CD8-positive, alpha-beta memory T cell (primary cell): ENCODE measurements around the gene ZSCAN16. TPM values are rescaled to one million over a fixed set of nuclear protein-coding genes. Genes with fewer than 3 reads are reported as not detected.
A peak's percentile ranks its signal among the peaks of the same experiment; 100 is the strongest.

Experiments used
- CTCF ChIA-PET: fragments of 350-600 bp; sonication (Branson Sonifier 250); formaldehyde crosslinking; loops from one replicate; lab custom pipeline; 2021; ENCODE audit warnings: antibody characterized with exemption; lab: Charles Lee
- POLR2A ChIA-PET: fragments of 350-600 bp; sonication (Branson Sonifier 250); formaldehyde crosslinking; loops from one replicate; lab custom pipeline; 2021; ENCODE audit warnings: antibody characterized with exemption; lab: Charles Lee
- DNase-seq, 5 donors: peaks; one replicate each; pipeline versions ENCODE4 v3.0.0 to v3.0.0-alpha.2; 2020 to 2022; ENCODE audit warnings: mixed read lengths in 1 of 5
- H3K27ac ChIP-seq: one replicate; pipeline ENCODE4 v1.7.0; 2013; ENCODE audit warnings: low read depth, mild to moderate bottlenecking, low read length, moderate library complexity
- H3K27me3 ChIP-seq: 2 replicates; pipeline ENCODE4 v1.7.0; 2013; ENCODE audit warnings: low read length, mild to moderate bottlenecking; ENCODE audit not compliant: insufficient read depth, poor library complexity, severe bottlenecking
- H3K36me3 ChIP-seq: 2 replicates; pipeline ENCODE4 v1.7.0; 2013; ENCODE audit warnings: mild to moderate bottlenecking, low read length, moderate library complexity; ENCODE audit not compliant: insufficient read depth
- H3K4me1 ChIP-seq: 2 replicates; pipeline ENCODE4 v1.7.0; 2013; ENCODE audit warnings: mild to moderate bottlenecking, low read length, moderate library complexity; ENCODE audit not compliant: insufficient read depth
- H3K4me3 ChIP-seq: 2 replicates; pipeline ENCODE4 v1.7.0; 2013; ENCODE audit warnings: mild to moderate bottlenecking, low read length
- H3K9me3 ChIP-seq: 2 replicates; pipeline ENCODE4 v1.7.0; 2013; ENCODE audit warnings: mild to moderate bottlenecking, low read length
- H3K27ac Mint-ChIP-seq, 8 donors: one replicate each; pipeline ENCODE4 v1.8.0; 2020 to 2021; ENCODE audit warnings: mixed read lengths in 8 of 8, mild to moderate bottlenecking in 6 of 8, inconsistent platforms in 3 of 8, moderate library complexity in 3 of 8
- H3K27me3 Mint-ChIP-seq, 2 donors: one replicate each; pipeline ENCODE4 v1.8.0; 2020 to 2021; ENCODE audit warnings: mixed read lengths in 2 of 2, mild to moderate bottlenecking in 1 of 2, moderate library complexity in 1 of 2
- H3K36me3 Mint-ChIP-seq, 3 donors: one replicate each; pipeline ENCODE4 v1.8.0; 2020 to 2021; ENCODE audit warnings: mixed read lengths in 3 of 3, inconsistent platforms in 1 of 3, mild to moderate bottlenecking in 1 of 3
- H3K4me1 Mint-ChIP-seq, 3 donors: one replicate each; pipeline ENCODE4 v1.8.0; 2020 to 2021; ENCODE audit warnings: mixed read lengths in 3 of 3, inconsistent platforms in 1 of 3, mild to moderate bottlenecking in 1 of 3
- H3K4me3 Mint-ChIP-seq, 7 donors: one replicate each; pipeline ENCODE4 v1.8.0; 2020 to 2021; ENCODE audit warnings: mixed read lengths in 7 of 7, mild to moderate bottlenecking in 6 of 7, moderate library complexity in 4 of 7, inconsistent platforms in 2 of 7
- H3K9me3 Mint-ChIP-seq, 5 donors: one replicate each; pipeline ENCODE4 v1.8.0; 2020 to 2022; ENCODE audit warnings: mixed read lengths in 5 of 5, mild to moderate bottlenecking in 3 of 5, moderate library complexity in 2 of 5, inconsistent platforms in 1 of 5
- polyA plus RNA-seq: library from polyadenylated mRNA; unstranded; fragments of 300-500 nt; fragmentation: Illumina TruSeq; gene quantifications from one replicate; pipeline ENCODE4 v1.2.3, GENCODE V29; 2021
- total RNA-seq, 2 experiments: library from RNA; stranded (reverse); gene quantifications; one replicate each; pipeline ENCODE4 v1.2.3, GENCODE V29; 2021

The ZSCAN16 gene
- total and polyA plus RNA-seq, 3 experiments from 2014 or later: 5.3 to 11.5 (median 5.8) TPM

DNA sequence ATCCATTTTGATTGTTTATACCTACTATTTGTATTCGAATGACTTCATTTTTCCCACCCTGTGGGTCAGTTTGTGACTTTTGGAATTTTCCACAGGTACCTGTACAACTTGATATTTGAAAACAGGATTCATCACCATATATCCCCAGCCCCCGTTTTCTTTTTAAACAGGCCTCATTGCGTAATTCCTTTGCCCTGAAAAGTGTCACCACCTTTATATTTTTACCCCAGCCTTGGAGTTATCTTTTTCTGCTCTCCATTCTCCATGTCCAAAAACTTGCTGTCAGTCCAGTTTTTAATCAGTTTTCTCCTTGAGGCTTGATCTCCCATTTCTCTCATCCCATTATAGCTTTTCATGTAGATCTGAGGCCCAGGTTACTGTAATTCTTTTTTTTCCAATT, 33.9 kb downstream of the ZSCAN16 start:
- H3K4me1 ChIP-seq: peaks cover 12% of the 10 kb centered on the region
- CTCF ChIA-PET: no interaction called here
- Mint-ChIP-seq H3K4me3 (no peak overlapping the region), H3K27ac (peak overlapping the region in 1 of 8 donors; percentile 11), H3K9me3 (peaks cover 0 to 3% (median 0%) of the 10 kb centered on the region in 5 donors), H3K4me1 (peaks cover 12 to 15% (median 15%) of the 10 kb centered on the region in 3 donors), H3K36me3 (peaks cover 36 to 56% (median 37%) of the 10 kb centered on the region in 3 donors), H3K27me3 (peaks cover 0 to 1% of the 10 kb centered on the region in 2 donors)
- no peak overlapping the region for H3K4me3 ChIP-seq
- POLR2A ChIA-PET: no interaction called here
- H3K27ac ChIP-seq: no peak overlapping the region
- H3K27me3 ChIP-seq: no peaks in the 10 kb centered on the region
- H3K9me3 ChIP-seq: no peaks in the 10 kb centered on the region
- H3K36me3 ChIP-seq: peaks cover 7% of the 10 kb centered on the region
- DNase-seq: no peak

GRCh38 chr6:28159029-28159607, 34.7 kb downstream of the ZSCAN16 start:
- peaks cover 12 to 15% (median 15%) of the 10 kb centered on the region in 3 donors for H3K4me1 Mint-ChIP-seq
- H3K27ac Mint-ChIP-seq: no peak overlapping the region
- no peaks in the 10 kb centered on the region for H3K9me3 ChIP-seq
- ChIA-PET POLR2A (no interaction called here), CTCF (no interaction called here)
- peaks cover 0 to 4% of the 10 kb centered on the region in 2 donors for H3K27me3 Mint-ChIP-seq
- H3K4me1 ChIP-seq: peaks cover 12% of the 10 kb centered on the region
- no peak for DNase-seq
- no peak overlapping the region for H3K4me3 ChIP-seq
- no peaks in the 10 kb centered on the region for H3K27me3 ChIP-seq
- no peak overlapping the region for H3K4me3 Mint-ChIP-seq
- peaks cover 31 to 48% (median 32%) of the 10 kb centered on the region in 3 donors for H3K36me3 Mint-ChIP-seq
- H3K9me3 Mint-ChIP-seq: peaks cover 0 to 3% (median 0%) of the 10 kb centered on the region in 5 donors
- H3K27ac ChIP-seq: no peak overlapping the region
- no peaks in the 10 kb centered on the region for H3K36me3 ChIP-seq

- DNase-seq: no peak
- H3K27ac ChIP-seq: no peak overlapping the region
- H3K4me3 ChIP-seq: no peak overlapping the region
- Mint-ChIP-seq H3K4me1 (peaks cover 12 to 15% (median 15%) of the 10 kb centered on the region in 3 donors), H3K27ac (no peak overlapping the region), H3K4me3 (peak overlapping the region in 1 of 7 donors; percentile 10), H3K9me3 (peaks cover 0 to 3% (median 0%) of the 10 kb centered on the region in 5 donors), H3K36me3 (peaks cover 24 to 36% (median 25%) of the 10 kb centered on the region in 3 donors), H3K27me3 (peaks cover 0 to 6% of the 10 kb centered on the region in 2 donors)
- CTCF ChIA-PET: no interaction called here
- no peaks in the 10 kb centered on the region for H3K27me3 ChIP-seq
- H3K9me3 ChIP-seq: no peaks in the 10 kb centered on the region
- H3K4me1 ChIP-seq: peaks cover 12% of the 10 kb centered on the region
- POLR2A ChIA-PET: no interaction called here
- H3K36me3 ChIP-seq: no peaks in the 10 kb centered on the region
These were observed 35.8 kb downstream of the ZSCAN16 start for GRCh38 chr6:28160233-28160632.

GRCh38 chr6:28161410-28162079, 37.1 kb downstream of the ZSCAN16 start:
- H3K4me1 Mint-ChIP-seq: peaks cover 12 to 15% (median 15%) of the 10 kb centered on the region in 3 donors
- Histone ChIP-seq H3K27me3 (no peaks in the 10 kb centered on the region), H3K27ac (peak overlapping the region; percentile 14), H3K4me3 (peak overlapping the region; percentile 74), H3K36me3 (no peaks in the 10 kb centered on the region), H3K4me1 (peaks cover 12% of the 10 kb centered on the region), H3K9me3 (no peaks in the 10 kb centered on the region)
- peaks cover 0 to 8% of the 10 kb centered on the region in 2 donors for H3K27me3 Mint-ChIP-seq
- ChIA-PET CTCF (interaction anchor here (1.2 to 1.4 kb wide), 2 partner anchors 57 to 194 kb away, joined by 3 to 4 read pairs; no protein-coding TSS in a partner anchor), POLR2A (interaction anchor here (0.5 kb wide), 1 partner anchor 63 kb away, joined by 5 read pairs; no protein-coding TSS in a partner anchor)
- peaks cover 20 to 29% (median 23%) of the 10 kb centered on the region in 3 donors for H3K36me3 Mint-ChIP-seq
- H3K4me3 Mint-ChIP-seq: peak overlapping the region; percentile 35 to 87 (median 75)
- peaks cover 0 to 3% (median 0%) of the 10 kb centered on the region in 5 donors for H3K9me3 Mint-ChIP-seq
- peak overlapping the region in 2 of 8 donors; percentile 46 to 48 for H3K27ac Mint-ChIP-seq
- peak; percentile 58 to 80 (median 74) for DNase-seq

DNA sequence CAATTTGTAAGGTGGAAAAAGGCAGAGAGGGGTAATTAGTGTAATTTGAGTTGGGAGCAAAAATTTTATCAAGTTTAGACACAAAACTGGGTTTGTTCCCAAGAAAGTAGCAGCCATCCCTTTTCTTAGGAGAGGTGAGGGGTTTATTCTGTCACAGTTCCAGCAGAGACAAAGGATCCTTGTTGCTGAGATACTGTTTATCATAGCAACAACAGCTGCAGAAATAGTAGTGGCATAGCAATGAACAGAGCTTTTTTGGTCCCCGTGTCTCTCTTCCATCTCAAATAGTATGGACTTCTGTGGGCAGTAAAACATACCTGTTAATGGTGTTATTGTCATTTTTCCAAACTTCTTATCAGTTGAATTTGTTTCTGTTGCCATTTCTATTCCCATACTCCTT, 41.2 kb downstream of the ZSCAN16 start:
- peaks cover 12% of the 10 kb centered on the region for H3K4me1 ChIP-seq
- H3K4me3 ChIP-seq: no peak overlapping the region
- Mint-ChIP-seq H3K27me3 (peaks cover 1 to 11% of the 10 kb centered on the region in 2 donors), H3K9me3 (peaks cover 0 to 3% (median 0%) of the 10 kb centered on the region in 5 donors), H3K27ac (no peak overlapping the region), H3K4me1 (peaks cover 12 to 15% (median 15%) of the 10 kb centered on the region in 3 donors), H3K36me3 (peaks cover 0 to 9% (median 4%) of the 10 kb centered on the region in 3 donors), H3K4me3 (no peak overlapping the region)
- ChIA-PET CTCF (interaction anchor here (1.1 kb wide), 1 partner anchor 10 kb away, joined by 3 read pairs; no protein-coding TSS in a partner anchor), POLR2A (no interaction called here)
- H3K27me3 ChIP-seq: no peaks in the 10 kb centered on the region
- H3K27ac ChIP-seq: no peak overlapping the region
- no peaks in the 10 kb centered on the region for H3K9me3 ChIP-seq
- DNase-seq: no peak
- no peaks in the 10 kb centered on the region for H3K36me3 ChIP-seq

- H3K4me3 Mint-ChIP-seq: no peak overlapping the region
- Histone ChIP-seq H3K9me3 (no peaks in the 10 kb centered on the region), H3K27ac (no peak overlapping the region), H3K4me1 (peaks cover 1% of the 10 kb centered on the region), H3K27me3 (no peaks in the 10 kb centered on the region), H3K4me3 (no peak overlapping the region), H3K36me3 (no peaks in the 10 kb centered on the region)
- DNase-seq: no peak
- H3K27me3 Mint-ChIP-seq: peaks cover 1 to 11% of the 10 kb centered on the region in 2 donors
- POLR2A ChIA-PET: no interaction called here
- CTCF ChIA-PET: no interaction called here
- H3K4me1 Mint-ChIP-seq: peaks cover 3 to 5% (median 4%) of the 10 kb centered on the region in 3 donors
- H3K27ac Mint-ChIP-seq: no peak overlapping the region
- H3K9me3 Mint-ChIP-seq: peaks cover 0 to 1% (median 0%) of the 10 kb centered on the region in 5 donors
- peaks cover 0 to 19% (median 6%) of the 10 kb centered on the region in 3 donors for H3K36me3 Mint-ChIP-seq
These were observed 42.7 kb downstream of the ZSCAN16 start for GRCh38 chr6:28167068-28167467.

GRCh38 chr6:28167926-28168325, 43.5 kb downstream of the ZSCAN16 start:
- Mint-ChIP-seq H3K27ac (no peak overlapping the region), H3K9me3 (no peaks in the 10 kb centered on the region), H3K27me3 (peaks cover 1 to 11% of the 10 kb centered on the region in 2 donors), H3K4me3 (no peak overlapping the region), H3K4me1 (no peaks in the 10 kb centered on the region), H3K36me3 (peaks cover 0 to 19% (median 3%) of the 10 kb centered on the region in 3 donors)
- no peak for DNase-seq
- Histone ChIP-seq H3K27ac (no peak overlapping the region), H3K4me1 (no peaks in the 10 kb centered on the region), H3K4me3 (no peak overlapping the region), H3K9me3 (no peaks in the 10 kb centered on the region), H3K27me3 (no peaks in the 10 kb centered on the region), H3K36me3 (no peaks in the 10 kb centered on the region)
- POLR2A ChIA-PET: no interaction called here
- CTCF ChIA-PET: no interaction called here

DNA sequence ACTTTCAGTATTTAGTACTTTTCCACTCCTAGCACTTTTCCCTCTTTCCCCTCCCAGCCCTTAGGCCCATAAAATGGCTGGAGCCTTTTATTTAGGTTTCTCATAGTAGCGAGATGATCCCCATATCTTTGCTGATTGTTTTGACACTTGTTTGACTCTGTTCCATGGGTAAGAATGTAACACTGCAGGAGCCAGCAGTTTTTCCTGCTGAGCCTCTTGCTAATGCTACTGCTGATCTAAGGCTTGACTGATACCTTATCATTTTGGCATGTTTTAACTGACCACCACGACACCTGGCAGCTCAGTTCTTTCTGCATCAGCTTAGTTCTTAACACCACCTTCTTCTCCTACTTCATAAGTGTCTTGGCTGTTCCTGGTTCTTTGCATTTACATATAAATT, 46.9 kb downstream of the ZSCAN16 start:
- Histone ChIP-seq H3K4me3 (no peak overlapping the region), H3K9me3 (no peaks in the 10 kb centered on the region), H3K36me3 (no peaks in the 10 kb centered on the region), H3K27me3 (no peaks in the 10 kb centered on the region), H3K27ac (no peak overlapping the region), H3K4me1 (no peaks in the 10 kb centered on the region)
- POLR2A ChIA-PET: no interaction called here
- peaks cover 0 to 16% (median 4%) of the 10 kb centered on the region in 3 donors for H3K36me3 Mint-ChIP-seq
- peaks cover 8 to 30% of the 10 kb centered on the region in 2 donors for H3K27me3 Mint-ChIP-seq
- H3K4me1 Mint-ChIP-seq: no peaks in the 10 kb centered on the region
- DNase-seq: no peak
- no peak overlapping the region for H3K4me3 Mint-ChIP-seq
- no peak overlapping the region for H3K27ac Mint-ChIP-seq
- CTCF ChIA-PET: no interaction called here
- peaks cover 0 to 2% (median 0%) of the 10 kb centered on the region in 5 donors for H3K9me3 Mint-ChIP-seq
